ENCODE results near the gene TRHDE. TPM values are rescaled to one million over a fixed set of nuclear protein-coding genes. Genes with fewer than 3 reads are reported as not detected.

The TRHDE gene
- total RNA-seq, 1 experiment from 2014 or later: 5.5 TPM

GRCh38 chr12:72297666-72298065 lies 25.5 kb downstream of the TRHDE start (continued):
- TF ChIP-seq ZNF532 (CRISPR knock-in tag; IDR thresholded peaks at IDR 0.05; ENCODE audit: borderline replicate concordance) (no peak), TCF7 (CRISPR knock-in tag; IDR thresholded peaks at IDR 0.05; ENCODE audit: low read depth) (no peak), CBFB (CRISPR knock-in tag; IDR thresholded peaks at IDR 0.05; ENCODE audit: low read depth) (no peak), IRF2 (CRISPR knock-in tag; IDR thresholded peaks at IDR 0.05; ENCODE audit: borderline replicate concordance, low read depth) (no peak), STAT6 (CRISPR knock-in tag; conservative IDR thresholded peaks at IDR 0.05; ENCODE audit: low read depth) (no peak), ATF6 (CRISPR knock-in tag; IDR thresholded peaks at IDR 0.05) (no peak)

GRCh38 chr12:72300728-72301127 lies 28.6 kb downstream of the TRHDE start:
- CTCF ChIA-PET: no interaction called here
- H3K9me3 Mint-ChIP-seq: no peaks in the 10 kb centered on the region
- H3K4me1 Mint-ChIP-seq: no peaks in the 10 kb centered on the region
- H3K36me3 Mint-ChIP-seq: no peaks in the 10 kb centered on the region
- no peak for TF ChIP-seq ZNF121 (CRISPR knock-in tag; IDR thresholded peaks at IDR 0.05)
- TF ChIP-seq NFATC4 (CRISPR knock-in tag; IDR thresholded peaks at IDR 0.05): no peak
- TF ChIP-seq ZNF532 (CRISPR knock-in tag; IDR thresholded peaks at IDR 0.05; ENCODE audit: borderline replicate concordance): no peak
- TF ChIP-seq RORB (CRISPR knock-in tag; IDR thresholded peaks at IDR 0.05): no peak
- no peak for TF ChIP-seq IRF2 (CRISPR knock-in tag; IDR thresholded peaks at IDR 0.05; ENCODE audit: borderline replicate concordance, low read depth)
- no peak for TF ChIP-seq ZNF512 (CRISPR knock-in tag; IDR thresholded peaks at IDR 0.05; ENCODE audit: borderline replicate concordance)
- no peak for TF ChIP-seq USF1 (CRISPR knock-in tag; IDR thresholded peaks at IDR 0.05)
- TF ChIP-seq ETV6 (CRISPR knock-in tag; IDR thresholded peaks at IDR 0.05): no peak
- TF ChIP-seq PRRX2 (CRISPR knock-in tag; IDR thresholded peaks at IDR 0.05): no peak
- TF ChIP-seq SP1 (CRISPR knock-in tag; conservative IDR thresholded peaks at IDR 0.05): no peak
- TF ChIP-seq ATF1 (CRISPR knock-in tag; IDR thresholded peaks at IDR 0.05): no peak
- no peak for TF ChIP-seq CREB1 (CRISPR knock-in tag; IDR thresholded peaks at IDR 0.05)
- no peak overlapping the region for H3K27ac Mint-ChIP-seq
- H3K4me3 Mint-ChIP-seq: no peak overlapping the region
- no peak for ATAC-seq
- no peaks in the 10 kb centered on the region for H3K27me3 Mint-ChIP-seq (ENCODE audit: low read depth)
- DNase-seq (ENCODE audit: low spot score): no peak
- POLR2A ChIA-PET: no interaction called here
